ENCODE data around the gene HSD3B1. TPM values are rescaled to one million over a fixed set of nuclear protein-coding genes. Genes with fewer than 3 reads are reported as not detected.

Gene HSD3B1
- not detected in 2 replicates for total RNA-seq

DNA sequence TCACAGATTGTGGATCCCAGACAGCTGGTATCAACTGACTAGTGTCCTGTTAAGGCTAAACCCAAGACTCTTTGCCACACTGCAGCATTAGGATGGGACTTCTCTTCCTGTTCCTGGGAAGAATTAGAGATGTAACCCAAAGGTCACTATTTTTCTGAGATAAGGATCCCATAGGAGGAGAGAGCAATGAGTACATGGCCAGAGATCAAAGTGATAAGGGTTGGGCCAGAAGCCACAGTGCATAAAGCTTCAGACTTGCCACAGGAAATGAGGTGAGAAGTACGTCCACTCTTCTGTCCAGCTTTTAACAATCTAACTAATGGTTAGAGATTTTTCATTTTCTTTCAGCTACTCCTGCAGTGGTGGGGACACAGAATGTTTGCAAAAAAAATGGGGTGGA is at the start of gene HSD3B1:
Gene HSD3B1, plus strand, starts transcription at position 270 of the 400 bp plus-strand sequence. CDS start 267 bp downstream, outside the sequence.
- Histone ChIP-seq H3K4me3 (ENCODE audit: low read depth, low read length) (no peak within 1 kb of the TSS), H3K27me3 (ENCODE audit: control insufficient read depth, insufficient read depth, low read length) (peaks cover 1% of the 10 kb centered on the region), H3K36me3 (ENCODE audit: control insufficient read depth, insufficient read depth, low read length) (no peaks in the 10 kb centered on the region)
- FAIRE-seq (no peak), DNase-seq (ENCODE audit: low read depth) (no peak)
- no peak for TF ChIP-seq CTCF (IDR thresholded peaks at IDR 0.05; ENCODE audit: insufficient read depth, low read length, severe bottlenecking)

- Histone ChIP-seq H3K27me3 (ENCODE audit: control insufficient read depth, insufficient read depth, low read length) (no peaks in the 10 kb centered on the region), H3K4me3 (ENCODE audit: low read depth, low read length) (no peak overlapping the region), H3K36me3 (ENCODE audit: control insufficient read depth, insufficient read depth, low read length) (no peaks in the 10 kb centered on the region)
- TF ChIP-seq CTCF (IDR thresholded peaks at IDR 0.05; ENCODE audit: insufficient read depth, low read length, severe bottlenecking) = no peak
- DNase-seq (ENCODE audit: low read depth) = no peak
- FAIRE-seq = no peak
These were observed 44.0 kb upstream of the HSD3B1 start for GRCh38 chr1:119462964-119463363.

DNA sequence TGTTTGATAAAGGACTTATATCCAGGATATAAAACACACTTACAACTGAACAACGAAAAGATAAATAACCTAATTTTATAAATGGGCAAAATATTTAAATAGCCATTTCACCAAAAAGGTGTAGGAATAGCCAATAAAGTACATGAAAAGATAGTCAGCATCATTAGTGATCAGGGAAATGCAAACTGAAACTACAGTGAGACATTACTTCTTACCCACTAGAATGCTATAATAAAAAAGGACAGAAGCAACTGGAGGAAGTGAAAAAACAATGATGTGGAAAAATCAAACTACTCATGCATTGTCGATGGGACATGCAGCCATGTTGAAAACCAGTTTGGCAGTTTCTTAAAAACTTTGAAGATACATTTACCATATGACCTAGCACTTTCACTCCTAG is 43.4 kb upstream of the HSD3B1 start:
- FAIRE-seq = no peak
- H3K4me3 ChIP-seq (ENCODE audit: low read depth, low read length) = no peak overlapping the region
- no peaks in the 10 kb centered on the region for H3K27me3 ChIP-seq (ENCODE audit: control insufficient read depth, insufficient read depth, low read length)
- no peaks in the 10 kb centered on the region for H3K36me3 ChIP-seq (ENCODE audit: control insufficient read depth, insufficient read depth, low read length)
- DNase-seq (ENCODE audit: low read depth) = no peak
- no peak for TF ChIP-seq CTCF (IDR thresholded peaks at IDR 0.05; ENCODE audit: insufficient read depth, low read length, severe bottlenecking)

- no peaks in the 10 kb centered on the region for H3K36me3 ChIP-seq (ENCODE audit: control insufficient read depth, insufficient read depth, low read length)
- no peak for FAIRE-seq
- no peaks in the 10 kb centered on the region for H3K27me3 ChIP-seq (ENCODE audit: control insufficient read depth, insufficient read depth, low read length)
- no peak for DNase-seq (ENCODE audit: low read depth)
- TF ChIP-seq CTCF (IDR thresholded peaks at IDR 0.05; ENCODE audit: insufficient read depth, low read length, severe bottlenecking) = no peak
- no peak overlapping the region for H3K4me3 ChIP-seq (ENCODE audit: low read depth, low read length)
These were observed 40.6 kb upstream of the HSD3B1 start for GRCh38 chr1:119466445-119466844.

GRCh38 chr1:119467219-119467618 is 39.8 kb upstream of the HSD3B1 start:
- H3K4me3 ChIP-seq (ENCODE audit: low read depth, low read length) = no peak overlapping the region
- H3K36me3 ChIP-seq (ENCODE audit: control insufficient read depth, insufficient read depth, low read length) = no peaks in the 10 kb centered on the region
- no peaks in the 10 kb centered on the region for H3K27me3 ChIP-seq (ENCODE audit: control insufficient read depth, insufficient read depth, low read length)
- FAIRE-seq (no peak), DNase-seq (ENCODE audit: low read depth) (peak; percentile 83)
- no peak for TF ChIP-seq CTCF (IDR thresholded peaks at IDR 0.05; ENCODE audit: insufficient read depth, low read length, severe bottlenecking)
